HepG2 (cell line): Measurements from ENCODE around the gene SAMSN1. TPM values are rescaled to one million over a fixed set of nuclear protein-coding genes. Genes with fewer than 3 reads are reported as not detected.

Experiments used
- ATAC-seq: fragments of 200-7000 bp; cut with Tn5 transposase; 3 replicates; pipeline ENCODE4 v1.9.1; 2020; ENCODE audit warnings: mild to moderate bottlenecking, moderate library complexity
- BruUV-seq: library from RNA; stranded (reverse); fragments of 400-500 nt; replicated peaks from 2 replicates; lab custom pipeline; 2021; lab: Mats Ljungman, UMichigan
- CTCF ChIA-PET: fragments of 300-600 bp; formaldehyde crosslinking; extraction: SDS; loops from one replicate; lab custom pipeline; 2021; ENCODE audit warnings: low total read pairs, inconsistent platforms, low intra/inter-chr PET ratio; lab: Yijun Ruan, JAX
- POLR2A ChIA-PET: fragments of 350-600 bp; sonication (Branson Sonifier 250); formaldehyde crosslinking; loops from one replicate; lab custom pipeline; 2020; ENCODE audit warnings: antibody characterized with exemption, inconsistent platforms; lab: Yijun Ruan, JAX
- DNase-seq: peaks from one replicate; pipeline ENCODE4 v3.0.0-alpha.2; 2015; ENCODE audit warnings: low spot score
- FAIRE-seq: peaks from 3 replicates; lab custom pipeline; 2011; peaks lifted over from hg19 to GRCh38; lab: Jason Lieb, UNC
- H2AFZ ChIP-seq: one replicate; pipeline ENCODE4 v1.6.1; 2011; ENCODE audit warnings: low read length, inconsistent platforms
- H3K27ac ChIP-seq: fragments of 300-600 bp; 3 replicates; pipeline ENCODE4 v1.8.0; 2011; ENCODE audit warnings: mixed run types, mild to moderate bottlenecking, mixed read lengths, low read length, inconsistent platforms; ENCODE audit not compliant: insufficient read depth; ENCODE audit errors: extremely low read length
- H3K27me3 ChIP-seq, 2 experiments: fragments of 200-600 bp in 1 of 2; 2 replicates in 1 of 2; 3 replicates in 1 of 2; pipeline versions ENCODE4 v1.6.0 to v1.8.0; 2011; ENCODE audit warnings: low read length in 2 of 2, mild to moderate bottlenecking in 2 of 2, moderate library complexity in 2 of 2, inconsistent platforms in 1 of 2; ENCODE audit not compliant: insufficient read depth in 2 of 2, control insufficient read depth in 1 of 2
- H3K36me3 ChIP-seq, 2 experiments: fragments of 200-600 bp in 1 of 2; replicated peaks in 1 of 2; 2 replicates in 1 of 2; 3 replicates in 1 of 2; pipeline versions ENCODE4 v1.5.1 to v1.8.0; 2011; ENCODE audit warnings: low read length in 2 of 2, inconsistent platforms in 1 of 2; ENCODE audit not compliant: insufficient read depth in 2 of 2, control insufficient read depth in 1 of 2
- H3K4me1 ChIP-seq: 2 replicates; pipeline ENCODE4 v1.5.1; 2012; ENCODE audit warnings: low read length, inconsistent platforms; ENCODE audit not compliant: insufficient read depth
- H3K4me2 ChIP-seq: 2 replicates; pipeline ENCODE4 v1.6.0; 2011; ENCODE audit warnings: low read depth, low read length, inconsistent platforms
- H3K4me3 ChIP-seq, 3 experiments: fragments of 200-600 bp in 1 of 3; sonication (generic), shearing (Covaris generic) in 1 of 3; replicated peaks in 1 of 3; 2 replicates each; pipeline ENCODE4 v1.5.1; 2011 to 2016; ENCODE audit warnings: low read length in 3 of 3, inconsistent platforms in 2 of 3, low read depth in 2 of 3, mild to moderate bottlenecking in 2 of 3, control low read depth in 1 of 3, mixed read lengths in 1 of 3; ENCODE audit not compliant: insufficient read depth in 1 of 3
- H3K79me2 ChIP-seq: one replicate; pipeline ENCODE4 v1.6.1; 2011; ENCODE audit warnings: low read length, inconsistent platforms; ENCODE audit not compliant: insufficient read depth
- H3K9ac ChIP-seq: 2 replicates; pipeline ENCODE4 v1.6.0; 2011; ENCODE audit warnings: mild to moderate bottlenecking, low read depth, low read length, inconsistent platforms; ENCODE audit not compliant: insufficient read depth
- H3K9me3 ChIP-seq: 2 replicates; pipeline ENCODE4 v1.5.1; 2012; ENCODE audit warnings: mild to moderate bottlenecking, low read length
- H4K20me1 ChIP-seq: 2 replicates; pipeline ENCODE4 v1.6.0; 2011; ENCODE audit warnings: inconsistent platforms, mild to moderate bottlenecking, low read length, moderate library complexity; ENCODE audit not compliant: insufficient read depth
- MTA1 ChIP-seq: sonication (generic); formaldehyde crosslinking; IDR thresholded peaks from 2 replicates; pipeline ENCODE4 v1.4.0; 2020; ENCODE audit warnings: missing genetic modification reagents, mild to moderate bottlenecking, borderline replicate concordance
- NFYB ChIP-seq: sonication (generic); formaldehyde crosslinking; IDR thresholded peaks from 2 replicates; pipeline ENCODE4 v1.4.0; 2020; ENCODE audit warnings: missing genetic modification reagents
- NR1H2 ChIP-seq: sonication (generic); formaldehyde crosslinking; IDR thresholded peaks from 2 replicates; pipeline ENCODE4 v1.8.1; 2022; ENCODE audit warnings: low read depth, missing genetic modification reagents, borderline replicate concordance
- PCBP2 ChIP-seq: fragments of 200-400 bp; formaldehyde crosslinking; optimal IDR thresholded peaks from 2 replicates; pipeline ENCODE3; 2018; ENCODE audit warnings: low read length, low read depth; ENCODE audit not compliant: poor library complexity, severe bottlenecking
- SPEN ChIP-seq: sonication (generic); formaldehyde crosslinking; IDR thresholded peaks from 2 replicates; pipeline ENCODE4 v1.5.1; 2020; ENCODE audit warnings: low read depth, mild to moderate bottlenecking, missing genetic modification reagents
- THYN1 ChIP-seq: sonication (generic); formaldehyde crosslinking; IDR thresholded peaks from 2 replicates; pipeline ENCODE4 v1.8.1; 2023; ENCODE audit warnings: low read depth, mild to moderate bottlenecking, moderate library complexity, missing genetic modification reagents, borderline replicate concordance
- ZNF678 ChIP-seq: sonication (generic); formaldehyde crosslinking; IDR thresholded peaks from 2 replicates; pipeline ENCODE4 v1.4.0; 2020; ENCODE audit warnings: mild to moderate bottlenecking, missing genetic modification reagents
- ZNF83 ChIP-seq: sonication (generic); formaldehyde crosslinking; IDR thresholded peaks from 2 replicates; pipeline ENCODE4 v1.4.0; 2020; ENCODE audit warnings: missing genetic modification reagents, mild to moderate bottlenecking, borderline replicate concordance
- WGBS: methylation state at CpG from one replicate; pipeline ENCODE4 v1.1.6; 2017; ENCODE audit warnings: low lambda C conversion rate; 5-methylcytosine and 5-hydroxymethylcytosine counted together
- in situ Hi-C: cut with HindIII; loops from 2 replicates; pipeline ENCODE4 v1.10.0; 2017; ENCODE audit warnings: low pct_unique_long_range_greater_than_20kb; ENCODE audit not compliant: extremely low pct_ligation_motif_present
- intact Hi-C: fragments of 100-400 bp; cut with micrococcal nuclease; formaldehyde crosslinking; loops from one replicate; pipeline ENCODE4 v1.10.0; 2022; ENCODE audit not compliant: unreplicated experiment
- polyA plus RNA-seq, 8 experiments: library from polyadenylated mRNA; depleted of rRNA in 3 of 8; stranded (reverse) in 7 of 8; unstranded in 1 of 8; fragments of >200 nt; fragmentation: Illumina TruSeq in 4 of 8; extraction: Trizol in 4 of 8; gene quantifications; 2 replicates each; pipeline versions ENCODE4 v1.2.1 to v1.2.3, GENCODE V29; 2011 to 2016; ENCODE audit warnings: low read depth in 4 of 8, missing spikeins in 1 of 8, mixed read lengths in 1 of 8; ENCODE audit not compliant: insufficient read depth in 1 of 8
- total RNA-seq, 5 experiments: library from RNA; depleted of rRNA; stranded (reverse); fragments of >200 nt; fragmentation: Illumina TruSeq; extraction: Trizol; gene quantifications; 2 replicates each; pipeline ENCODE4 v1.2.3, GENCODE V29; 2016; ENCODE audit warnings: low read depth in 1 of 5
- TF ChIP-seq, protein P1 (sequence below): sonication (generic); formaldehyde crosslinking; IDR thresholded peaks from 2 replicates; pipeline ENCODE4 v1.5.1; 2020; ENCODE audit warnings: mild to moderate bottlenecking, missing genetic modification reagents

The SAMSN1 gene
- total and polyA plus RNA-seq, 2 of the 13 experiments (the other 11 are each of a cell fraction or from before 2014, with no cell fraction given) = 0.09 TPM; not detected in 1

DNA sequence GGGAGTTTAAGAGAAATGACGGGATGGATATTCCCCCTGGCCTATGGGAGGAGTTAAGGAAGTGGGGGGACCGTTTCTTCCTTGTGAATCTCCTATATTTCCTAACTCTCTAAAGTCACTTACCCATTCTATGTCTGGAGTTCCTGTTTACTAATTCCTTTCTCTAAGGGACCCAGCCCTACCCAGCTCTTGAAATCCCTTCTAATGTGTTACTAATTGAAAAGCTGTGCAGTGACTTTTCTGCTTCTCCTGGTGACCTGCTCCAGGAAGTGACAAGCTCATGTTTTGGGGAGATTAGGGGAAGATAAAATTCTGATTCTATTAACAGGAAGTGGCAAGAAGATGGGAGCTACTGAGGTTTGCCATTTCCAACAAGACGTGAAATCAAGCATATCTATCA is 4.0 kb upstream of the SAMSN1 start (continued):
- no peak for TF ChIP-seq PCBP2
- TF ChIP-seq, all 625 proteins: peak for 0

DNA sequence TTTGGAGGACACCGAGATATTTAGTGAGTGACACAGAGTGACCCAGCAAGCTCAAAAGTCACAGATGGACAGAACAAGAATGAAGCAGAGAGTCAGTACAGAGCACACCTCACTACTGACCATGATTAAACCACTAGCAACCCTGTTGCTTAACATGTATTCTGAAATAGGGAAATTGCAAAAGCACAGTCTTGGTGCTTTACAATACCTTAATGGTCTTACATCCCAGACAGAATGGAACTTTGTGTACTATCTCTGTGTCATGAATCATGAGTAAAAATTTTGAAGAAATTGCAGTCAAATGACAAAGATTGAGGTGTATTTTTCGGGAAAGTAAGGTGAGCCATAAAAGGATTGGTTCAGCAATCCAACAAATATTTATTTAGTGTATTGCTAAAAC is 2.7 kb upstream of the SAMSN1 start:
- POLR2A ChIA-PET = no interaction called here
- Histone ChIP-seq H3K9me3 (no peaks in the 10 kb centered on the region), H3K9ac (no peak overlapping the region), H3K79me2 (no peaks in the 10 kb centered on the region), H3K4me1 (no peaks in the 10 kb centered on the region), H4K20me1 (no peaks in the 10 kb centered on the region), H3K27ac (no peak overlapping the region), H3K4me3 (no peak overlapping the region), H3K36me3 (no peaks in the 10 kb centered on the region), H3K4me2 (no peak overlapping the region), H2AFZ (no peak overlapping the region), H3K27me3 (no peaks in the 10 kb centered on the region)
- CTCF ChIA-PET = no interaction called here
- no peak for FAIRE-seq
- no peak for ATAC-seq
- WGBS = 4% methylated on average over 2 of the region's 2 CpGs
- intact Hi-C loops (no loop called here), in situ Hi-C loops (no loop called here)
- BruUV-seq = no TSS peak
- DNase-seq = no peak
- no peak for TF ChIP-seq SPEN (CRISPR knock-in tag)
- no peak for TF ChIP-seq ZNF678 (CRISPR knock-in tag)
- TF ChIP-seq, protein P1, sequence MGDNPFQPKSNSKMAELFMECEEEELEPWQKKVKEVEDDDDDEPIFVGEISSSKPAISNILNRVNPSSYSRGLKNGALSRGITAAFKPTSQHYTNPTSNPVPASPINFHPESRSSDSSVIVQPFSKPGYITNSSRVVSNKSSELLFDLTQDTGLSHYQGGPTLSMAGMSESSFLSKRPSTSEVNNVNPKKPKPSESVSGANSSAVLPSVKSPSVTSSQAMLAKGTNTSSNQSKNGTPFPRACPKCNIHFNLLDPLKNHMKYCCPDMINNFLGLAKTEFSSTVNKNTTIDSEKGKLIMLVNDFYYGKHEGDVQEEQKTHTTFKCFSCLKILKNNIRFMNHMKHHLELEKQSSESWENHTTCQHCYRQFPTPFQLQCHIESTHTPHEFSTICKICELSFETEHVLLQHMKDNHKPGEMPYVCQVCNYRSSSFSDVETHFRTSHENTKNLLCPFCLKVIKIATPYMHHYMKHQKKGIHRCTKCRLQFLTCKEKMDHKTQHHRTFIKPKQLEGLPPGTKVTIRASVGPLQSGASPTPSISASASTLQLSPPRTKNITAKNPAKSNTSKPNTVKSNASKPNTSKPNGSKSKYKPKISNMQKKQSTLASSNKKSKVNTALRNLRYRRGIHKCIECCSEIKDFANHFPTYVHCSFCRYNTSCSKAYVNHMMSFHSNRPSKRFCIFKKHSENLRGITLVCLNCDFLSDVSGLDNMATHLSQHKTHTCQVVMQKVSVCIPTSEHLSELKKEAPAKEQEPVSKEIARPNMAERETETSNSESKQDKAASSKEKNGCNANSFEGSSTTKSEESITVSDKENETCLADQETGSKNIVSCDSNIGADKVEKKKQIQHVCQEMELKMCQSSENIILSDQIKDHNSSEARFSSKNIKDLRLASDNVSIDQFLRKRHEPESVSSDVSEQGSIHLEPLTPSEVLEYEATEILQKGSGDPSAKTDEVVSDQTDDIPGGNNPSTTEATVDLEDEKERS (CRISPR knock-in tag) = no peak
- no peak for TF ChIP-seq ZNF83
- TF ChIP-seq MTA1 = no peak
- TF ChIP-seq NR1H2 = no peak
- no peak for TF ChIP-seq NFYB (CRISPR knock-in tag)
- TF ChIP-seq THYN1 (CRISPR knock-in tag) = no peak
